K562 (cell line): Measurements from ENCODE around the gene FRMD4A. TPM values are rescaled to one million over a fixed set of nuclear protein-coding genes. Genes with fewer than 3 reads are reported as not detected.

Source experiments
- ATAC-seq: fragments of 200-7000 bp; cut with Tn5 transposase; 3 replicates; pipeline ENCODE4 v1.9.1; 2020; ENCODE audit warnings: moderate library complexity
- BruUV-seq: library from RNA; stranded (reverse); fragments of 400-500 nt; replicated peaks from 2 replicates; lab custom pipeline; 2021; lab: Mats Ljungman, UMichigan
- CTCF ChIA-PET: fragments of 300-600 bp; formaldehyde crosslinking; extraction: SDS; loops from one replicate; lab custom pipeline; 2021; ENCODE audit warnings: low intra/inter-chr PET ratio; lab: Yijun Ruan, JAX
- POLR2A ChIA-PET: fragments of 300-600, 350-650 bp; sonication (Branson Sonifier 250); formaldehyde crosslinking; extraction: SDS; loops from one replicate; lab custom pipeline; 2021; ENCODE audit warnings: antibody characterized with exemption, inconsistent platforms; lab: Yijun Ruan, JAX
- DNase-seq, 4 experiments: peaks; one replicate each; pipeline versions ENCODE4 v3.0.0 to v3.0.0-alpha.2; 2011 to 2018; ENCODE audit warnings: low spot score in 3 of 4, mixed read lengths in 3 of 4; ENCODE audit errors: extremely low read depth in 1 of 4
- FAIRE-seq: peaks from 2 replicates; lab custom pipeline; 2011; peaks lifted over from hg19 to GRCh38; lab: Jason Lieb, UNC
- H2AFZ ChIP-seq: 2 replicates; pipeline ENCODE4 v1.6.0; 2011; ENCODE audit warnings: low read depth, low read length, control low read depth, inconsistent platforms
- H3K27ac ChIP-seq: fragments of 200-600 bp; 3 replicates; pipeline ENCODE4 v1.8.0; 2011; ENCODE audit warnings: low read depth, mild to moderate bottlenecking, control low read depth, inconsistent platforms, low read length, moderate library complexity, mixed read lengths; ENCODE audit errors: extremely low read depth
- H3K27me3 ChIP-seq, 2 experiments: fragments of 300-600 bp in 1 of 2; 2 replicates in 1 of 2; 3 replicates in 1 of 2; pipeline versions ENCODE4 v1.6.0 to v1.8.0; 2011; ENCODE audit warnings: inconsistent platforms in 2 of 2, low read length in 2 of 2, mild to moderate bottlenecking in 1 of 2, mixed read lengths in 1 of 2, moderate library complexity in 1 of 2; ENCODE audit not compliant: control insufficient read depth in 2 of 2, insufficient read depth in 2 of 2
- H3K36me3 ChIP-seq: fragments of 300-600 bp; 3 replicates; pipeline ENCODE4 v1.8.0; 2011; ENCODE audit warnings: mild to moderate bottlenecking, low read length, inconsistent platforms; ENCODE audit not compliant: control insufficient read depth, insufficient read depth
- H3K4me1 ChIP-seq, 2 experiments: fragments of 200-600 bp in 1 of 2; replicated peaks in 1 of 2; 2 replicates in 1 of 2; 3 replicates in 1 of 2; pipeline versions ENCODE4 v1.5.1 to v1.8.0; 2011; ENCODE audit warnings: inconsistent platforms in 2 of 2, low read length in 2 of 2, mild to moderate bottlenecking in 1 of 2, mixed read lengths in 1 of 2, moderate library complexity in 1 of 2; ENCODE audit not compliant: control insufficient read depth in 2 of 2, insufficient read depth in 2 of 2
- H3K4me2 ChIP-seq: 2 replicates; pipeline ENCODE4 v1.6.1; 2011; ENCODE audit warnings: low read length, control low read depth, inconsistent platforms, mixed read lengths; ENCODE audit not compliant: insufficient read depth
- H3K4me3 ChIP-seq: fragments of 200-600 bp; sonication (generic), shearing (Covaris generic); 2 replicates; pipeline ENCODE4 v1.5.1; 2016; ENCODE audit warnings: control low read depth, inconsistent platforms
- H3K79me2 ChIP-seq: fragments of 200-600 bp; 3 replicates; pipeline ENCODE4 v1.8.0; 2011; ENCODE audit warnings: low read length, inconsistent platforms; ENCODE audit not compliant: control insufficient read depth, insufficient read depth
- H3K9ac ChIP-seq, 2 experiments: 2 replicates each; pipeline versions ENCODE4 v1.6.0 to v1.6.1; 2011; ENCODE audit warnings: low read depth in 2 of 2, low read length in 2 of 2, control low read depth in 1 of 2, inconsistent platforms in 1 of 2, mild to moderate bottlenecking in 1 of 2, mixed read lengths in 1 of 2; ENCODE audit not compliant: insufficient read depth in 1 of 2
- H3K9me1 ChIP-seq: one replicate; pipeline ENCODE4 v1.6.0; 2011; ENCODE audit warnings: inconsistent platforms, mild to moderate bottlenecking, low read length, moderate library complexity; ENCODE audit not compliant: control insufficient read depth, insufficient read depth
- H3K9me3 ChIP-seq: replicated peaks from 2 replicates; pipeline ENCODE4 v1.5.1; 2011; ENCODE audit warnings: low read depth, low read length, inconsistent platforms; ENCODE audit not compliant: control insufficient read depth, insufficient read depth
- H4K20me1 ChIP-seq: replicated peaks from 2 replicates; pipeline ENCODE4 v1.6.1; 2011; ENCODE audit warnings: low read length, inconsistent platforms, mixed read lengths; ENCODE audit not compliant: control insufficient read depth, insufficient read depth
- ARID1B ChIP-seq: fragments of 450-650 bp; IDR thresholded peaks from 2 replicates; pipeline ENCODE4 v1.6.1; 2016; ENCODE audit warnings: antibody characterized with exemption, mild to moderate bottlenecking, inconsistent platforms
- CREM ChIP-seq: IDR thresholded peaks from 2 replicates; pipeline ENCODE4 v1.6.1; 2014; ENCODE audit warnings: antibody characterized with exemption, low read depth
- CXXC5 ChIP-seq: fragments of 250-450 bp; sonication (Bioruptor Pico); IDR thresholded peaks from 2 replicates; pipeline ENCODE4 v1.8.0; 2022; ENCODE audit warnings: inconsistent platforms, mild to moderate bottlenecking, moderate library complexity
- FOSL1 ChIP-seq: fragments of 200-800 bp; sonication (Bioruptor generic); conservative IDR thresholded peaks from 2 replicates; pipeline ENCODE4 v1.6.1; 2016; ENCODE audit warnings: missing genetic modification characterization, missing compliant biosample characterization
- KDM4B ChIP-seq, 2 experiments: fragments of 450-650 bp in 1 of 2; sonication (generic) in 1 of 2; IDR thresholded peaks; 2 replicates each; pipeline ENCODE4 v1.6.1; 2016 to 2017; ENCODE audit warnings: borderline replicate concordance in 2 of 2, antibody characterized with exemption in 1 of 2, low read depth in 1 of 2, mild to moderate bottlenecking in 1 of 2
- MCM5 ChIP-seq: fragments of 450-650 bp; IDR thresholded peaks from 2 replicates; pipeline ENCODE4 v1.6.1; 2016; ENCODE audit warnings: low read depth
- MEF2D ChIP-seq: conservative IDR thresholded peaks from 2 replicates; pipeline ENCODE4 v1.6.1; 2016; ENCODE audit warnings: low read depth, missing genetic modification characterization, missing compliant biosample characterization
- PKNOX1 ChIP-seq: fragments of 450-650 bp; IDR thresholded peaks from 2 replicates; pipeline ENCODE4 v1.6.1; 2016
- POLR2AphosphoS5 ChIP-seq: IDR thresholded peaks from 2 replicates; pipeline ENCODE4 v1.6.1; 2011; ENCODE audit warnings: mild to moderate bottlenecking, low read depth, low read length, moderate library complexity; ENCODE audit not compliant: control insufficient read depth, insufficient read depth
- PREB ChIP-seq: sonication (generic); formaldehyde crosslinking; IDR thresholded peaks from 2 replicates; pipeline ENCODE4 v1.8.1; 2023; ENCODE audit warnings: mild to moderate bottlenecking, missing genetic modification reagents
- SETDB1 ChIP-seq: IDR thresholded peaks from one replicate; pipeline ENCODE4 v1.6.1; 2012; ENCODE audit warnings: low read length, control low read depth, inconsistent platforms
- SMAD3 ChIP-seq: fragments of 450-650 bp; formaldehyde crosslinking; conservative IDR thresholded peaks from 2 replicates; pipeline ENCODE4 v1.4.0; 2020; ENCODE audit warnings: mild to moderate bottlenecking
- SMARCB1 ChIP-seq: IDR thresholded peaks from 2 replicates; pipeline ENCODE4 v1.6.1; 2011; ENCODE audit warnings: improper control_type of control experiment, low read depth; ENCODE audit not compliant: insufficient read length
- TAF1 ChIP-seq: IDR thresholded peaks from 2 replicates; pipeline ENCODE4 v1.6.1; 2011; ENCODE audit warnings: mild to moderate bottlenecking, low read length, moderate library complexity; ENCODE audit not compliant: insufficient read depth, control insufficient read depth, severe bottlenecking; ENCODE audit errors: extremely low read depth
- TCF7L2 ChIP-seq: fragments of 150-350 bp; IDR thresholded peaks from 2 replicates; pipeline ENCODE4 v1.6.1; 2016; ENCODE audit warnings: low read depth, mild to moderate bottlenecking, low read length, moderate library complexity
- TGIF2 ChIP-seq: sonication (generic); formaldehyde crosslinking; IDR thresholded peaks from 2 replicates; pipeline ENCODE4 v1.8.1; 2022; ENCODE audit warnings: mild to moderate bottlenecking, missing genetic modification reagents, moderate library complexity
- ZBTB26 ChIP-seq: fragments of 450-650 bp; formaldehyde crosslinking; IDR thresholded peaks from 2 replicates; pipeline ENCODE4 v1.4.0; 2022; ENCODE audit warnings: missing genetic modification characterization
- ZNF24 ChIP-seq: fragments of 450-650 bp; IDR thresholded peaks from 2 replicates; pipeline ENCODE4 v1.6.1; 2016
- whole genome bisulfite sequencing: fragments of 100-300 bp; shearing (Covaris generic); methylation state at CpG from one replicate; pipeline ENCODE4 v1.1.6; 2016; ENCODE audit warnings: low coverage, mixed read lengths; ENCODE audit not compliant: insufficient coverage; ENCODE audit errors: missing lambda C conversion rate; 5-methylcytosine and 5-hydroxymethylcytosine counted together
- in situ Hi-C: fragments of 300-500 bp; cut with MboI; formaldehyde crosslinking; loops from 4 replicates; pipeline ENCODE4 v1.15.0; 2018; ENCODE audit warnings: inconsistent platforms, mixed read lengths
- intact Hi-C: fragments of 100-400 bp; cut with micrococcal nuclease; formaldehyde crosslinking; loops from 2 replicates; pipeline ENCODE4 v1.14.2; 2022
- polyA plus RNA-seq, 8 experiments: library from polyadenylated mRNA; depleted of rRNA in 4 of 8; stranded (reverse) in 5 of 8; unstranded in 3 of 8; fragments of >200 nt; fragmentation: Nextera tagmentation in 2 of 8; fragmentation: Illumina TruSeq in 1 of 8; extraction: Ambion mirVana in 2 of 8; extraction: Trizol in 1 of 8; gene quantifications; 2 replicates each; pipeline versions ENCODE4 v1.2.1 to v1.2.3, GENCODE V29; 2011 to 2014; ENCODE audit warnings: inconsistent platforms in 1 of 8, missing spikeins in 1 of 8
- total RNA-seq, 7 experiments: library from RNA; depleted of rRNA in 6 of 7; stranded (reverse); fragments of >200 nt in 6 of 7; fragmentation: Illumina TruSeq in 2 of 7; extraction: Trizol in 2 of 7; gene quantifications; 2 replicates each; pipeline versions ENCODE4 v1.2.1 to v1.2.3, GENCODE V29; 2011 to 2021; ENCODE audit warnings: low replicate concordance in 1 of 7

FRMD4A gene
- total and polyA plus RNA-seq, 9 of the 15 experiments (the other 6 are each of a cell fraction or from before 2014, with no cell fraction given): 0.80 to 5.2 (median 3.0) TPM

GRCh38 chr10:13991353-13991752 is 339.4 kb downstream of the FRMD4A start:
- intact Hi-C loops: no loop called here
- no TSS peak for BruUV-seq
- Histone ChIP-seq H3K27me3 (peaks cover 0 to 10% of the 10 kb centered on the region in 2 experiments; a peak in 2 of 5 replicates), H3K36me3 (no peaks in the 10 kb centered on the region), H4K20me1 (no peaks in the 10 kb centered on the region), H3K9me3 (no peaks in the 10 kb centered on the region)
- FAIRE-seq: no peak
- TF ChIP-seq TCF7L2 (no peak), CXXC5 (no peak), MEF2D (tag) (no peak), SMAD3 (CRISPR knock-in tag) (no peak), POLR2AphosphoS5 (no peak), SETDB1 (no peak), PREB (no peak), KDM4B (IDR thresholded peaks at IDR 0.05; ENCODE audit: borderline replicate concordance in 2 of 2, low read depth in 1 of 2) (no peak), ZNF24 (no peak), SMARCB1 (no peak), CREM (no peak), ARID1B (no peak), TAF1 (no peak), PKNOX1 (no peak), TGIF2 (no peak), MCM5 (no peak), ZBTB26 (CRISPR knock-in tag) (no peak), FOSL1 (tag) (no peak)
- TF ChIP-seq, all 486 proteins: peak for 0
- ATAC-seq (no peak), DNase-seq (no peak)
- Histone ChIP-seq H3K4me3 (no peak overlapping the region), H3K4me1 (no peaks in the 10 kb centered on the region), H3K4me2 (no peak overlapping the region), H3K79me2 (no peaks in the 10 kb centered on the region), H3K9ac (no peak overlapping the region), H2AFZ (no peak overlapping the region), H3K27ac (no peak overlapping the region), H3K9me1 (no peaks in the 10 kb centered on the region)
- CTCF ChIA-PET: no interaction called here
- in situ Hi-C loops: no loop called here
- POLR2A ChIA-PET: no interaction called here
- WGBS: 0% methylated on average over 5 of the region's 5 CpGs
